Mesodermal cell (in vitro differentiated cells): Measurements from ENCODE around the gene ZC3HAV1.
"Not testable (repeated sequence)": the region's sequence is repeated elsewhere in the genome, so short reads cannot be mapped to it uniquely, and the experiment has no call there.

Source experiments
- H3K27ac ChIP-seq: 2 replicates; pipeline ENCODE4 v1.7.0; 2013; ENCODE audit warnings: mild to moderate bottlenecking, low read depth, low read length, moderate library complexity; ENCODE audit not compliant: severe bottlenecking
- H3K36me3 ChIP-seq: 2 replicates; pipeline ENCODE4 v1.7.1; 2013; ENCODE audit warnings: mild to moderate bottlenecking, low read length, moderate library complexity; ENCODE audit not compliant: control insufficient read depth, insufficient read depth
- H3K4me1 ChIP-seq: one replicate; pipeline ENCODE4 v1.7.1; 2013; ENCODE audit warnings: mild to moderate bottlenecking, low read length; ENCODE audit not compliant: insufficient read depth, control insufficient read depth, poor library complexity, severe bottlenecking
- H3K4me3 ChIP-seq: 2 replicates; pipeline ENCODE4 v1.7.0; 2013; ENCODE audit warnings: low read length, control low read depth, mild to moderate bottlenecking; ENCODE audit not compliant: insufficient read depth, poor library complexity, severe bottlenecking; ENCODE audit errors: extremely low read depth
- H3K9me3 ChIP-seq: 2 replicates; pipeline ENCODE4 v1.7.1; 2013; ENCODE audit warnings: mild to moderate bottlenecking, low read length, moderate library complexity; ENCODE audit not compliant: control insufficient read depth
- WGBS, 2 experiments: methylation state at CpG; one replicate each; pipeline ENCODE4 v1.1.5; 2013; ENCODE audit warnings: missing lambda C conversion rate in 2 of 2; ENCODE audit not compliant: insufficient coverage in 2 of 2; 5-methylcytosine and 5-hydroxymethylcytosine counted together

The ZC3HAV1 gene

GRCh38 chr7:139038691-139039090 lies 70.8 kb downstream of the ZC3HAV1 start:
- H3K4me1 ChIP-seq: peaks cover 7% of the 10 kb centered on the region
- no peak overlapping the region for H3K27ac ChIP-seq
- WGBS, 2 experiments: 94 to 100% methylated on average over 2 of the region's 2 CpGs
- no peak overlapping the region for H3K4me3 ChIP-seq
- H3K9me3 ChIP-seq: no peaks in the 10 kb centered on the region
- peaks cover 9% of the 10 kb centered on the region for H3K36me3 ChIP-seq

DNA sequence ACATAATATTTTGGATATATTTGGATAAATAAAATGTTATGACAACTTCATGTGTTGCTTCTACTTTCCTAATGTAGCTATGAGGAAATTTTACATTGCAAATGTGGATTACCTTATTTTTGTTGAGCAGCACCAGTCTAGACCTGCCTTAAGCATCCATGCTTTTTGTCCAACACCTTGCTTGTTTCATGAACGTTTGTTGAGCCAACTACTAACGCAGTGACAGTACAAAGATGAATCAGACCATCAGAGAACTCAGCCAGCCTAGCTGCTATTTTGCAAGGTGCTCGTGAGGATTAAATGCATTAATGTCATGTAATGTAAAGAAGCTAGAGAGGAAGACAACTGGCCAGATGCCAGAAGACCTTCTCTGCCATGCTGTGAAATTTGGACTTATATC lies 72.6 kb downstream of the ZC3HAV1 start:
- WGBS, 2 experiments: 93% methylated on average over 3 of the region's 3 CpGs
- Histone ChIP-seq H3K4me3 (no peak overlapping the region), H3K4me1 (peaks cover 7% of the 10 kb centered on the region), H3K36me3 (peaks cover 24% of the 10 kb centered on the region), H3K9me3 (no peaks in the 10 kb centered on the region), H3K27ac (no peak overlapping the region)

DNA sequence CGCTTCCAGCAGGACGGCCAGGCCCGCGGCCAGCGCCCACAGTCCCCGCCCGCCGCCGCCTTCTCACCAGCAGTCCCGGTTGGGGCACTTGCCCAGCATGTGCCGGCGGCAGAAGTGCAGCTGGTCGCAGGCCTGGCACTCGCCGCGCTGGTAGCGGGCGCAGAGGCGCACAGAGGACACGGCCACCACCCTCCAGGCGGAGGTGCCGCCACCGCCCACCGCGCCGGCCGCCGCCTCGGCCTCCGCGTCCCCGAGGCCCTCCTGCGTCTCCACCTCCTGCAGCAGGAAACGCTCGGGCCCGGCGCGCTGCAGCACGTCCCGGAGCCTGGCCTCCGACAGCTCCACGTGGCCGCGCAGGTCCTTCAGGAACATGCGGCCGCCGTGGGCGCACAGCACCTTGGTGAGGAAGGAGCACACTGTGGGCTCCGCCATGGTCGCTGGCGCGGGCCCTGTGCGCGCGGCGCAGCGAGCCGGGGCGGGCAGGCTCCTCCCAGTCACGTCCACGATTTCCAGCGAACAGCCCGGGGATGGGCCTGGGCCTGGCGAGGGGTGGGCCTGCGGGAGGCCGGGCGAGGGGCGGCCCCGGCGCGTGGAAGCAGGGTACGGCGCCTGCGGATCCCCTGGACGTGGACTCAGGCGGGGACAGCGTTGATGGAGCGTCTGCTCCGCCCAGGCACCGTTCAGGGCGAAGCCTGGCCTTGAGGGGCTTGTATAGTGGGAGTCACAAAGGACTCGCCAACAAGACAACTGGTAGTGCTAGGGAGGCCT lies 73.8 kb downstream of the ZC3HAV1 start, which contains the start of gene ZC3HAV1L:
ZC3HAV1L (minus strand) TSS at position 457 of the 768 bp plus-strand sequence; CDS start at position 432, 25 bp downstream.
- Histone ChIP-seq H3K4me3 (peak within 1 kb of the TSS; percentile 60), H3K36me3 (peaks cover 34% of the 10 kb centered on the region), H3K9me3 (no peaks in the 10 kb centered on the region), H3K27ac (peak within 1 kb of the TSS; percentile 16), H3K4me1 (peaks cover 7% of the 10 kb centered on the region)
- WGBS, 2 experiments: 13 to 14% methylated on average over 38 to 82 of the region's 82 CpGs

- 33% methylated on average over 35 to 39 of the region's 47 CpGs for WGBS, 2 experiments
- Histone ChIP-seq H3K4me1 (peaks cover 7% of the 10 kb centered on the region), H3K4me3 (peak overlapping the region; percentile 60), H3K27ac (no peak overlapping the region), H3K36me3 (peaks cover 37% of the 10 kb centered on the region), H3K9me3 (no peaks in the 10 kb centered on the region)
Observed at GRCh38 chr7:139034855-139035585, 74.5 kb downstream of the ZC3HAV1 start.

- no peak overlapping the region for H3K27ac ChIP-seq
- peaks cover 44% of the 10 kb centered on the region for H3K36me3 ChIP-seq
- H3K9me3 ChIP-seq: no peaks in the 10 kb centered on the region
- WGBS, 2 experiments: 94 to 98% methylated on average over 5 of the region's 5 CpGs
- H3K4me3 ChIP-seq: peak overlapping the region; percentile 60
- peaks cover 7% of the 10 kb centered on the region for H3K4me1 ChIP-seq
Observed at GRCh38 chr7:139034336-139034735, 75.2 kb downstream of the ZC3HAV1 start.

- Histone ChIP-seq H3K9me3 (no peaks in the 10 kb centered on the region), H3K4me3 (no peak overlapping the region), H3K36me3 (peaks cover 52% of the 10 kb centered on the region), H3K27ac (no peak overlapping the region), H3K4me1 (peaks cover 7% of the 10 kb centered on the region)
- WGBS, 2 experiments: 96 to 100% methylated on average over 3 to 5 of the region's 6 CpGs
Observed at GRCh38 chr7:139033346-139034114, 76.0 kb downstream of the ZC3HAV1 start.

- no peaks in the 10 kb centered on the region for H3K9me3 ChIP-seq
- no peak overlapping the region for H3K4me3 ChIP-seq
- H3K4me1 ChIP-seq: peaks cover 7% of the 10 kb centered on the region
- H3K27ac ChIP-seq: no peak overlapping the region
- peaks cover 60% of the 10 kb centered on the region for H3K36me3 ChIP-seq
- WGBS, 2 experiments: 100% methylated on average over 2 of the region's 4 CpGs; no CpG with 5 or more reads in 1 of the 2 experiments
Observed at GRCh38 chr7:139032473-139032872, 77.0 kb downstream of the ZC3HAV1 start.

DNA sequence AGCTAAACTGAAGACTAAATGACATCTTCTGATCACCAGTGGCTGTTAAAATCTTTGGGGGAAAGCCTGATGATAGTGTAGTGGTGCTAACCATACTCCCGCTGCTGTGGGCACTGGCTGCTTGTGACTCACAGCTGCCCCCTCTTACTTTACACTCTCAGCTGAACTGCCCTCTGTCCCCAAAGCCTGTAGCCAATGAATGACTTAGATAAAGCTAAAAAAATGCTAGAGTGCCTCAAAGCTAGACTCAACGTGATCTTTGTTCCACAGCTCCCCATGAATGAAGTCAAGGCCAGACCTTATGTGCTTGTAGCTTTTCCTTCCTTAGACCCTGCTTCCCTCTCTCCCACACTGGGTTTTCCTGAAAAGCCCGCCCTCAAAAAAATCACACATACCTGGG lies 80.2 kb downstream of the ZC3HAV1 start:
- H3K9me3 ChIP-seq: no peaks in the 10 kb centered on the region
- peaks cover 87% of the 10 kb centered on the region for H3K36me3 ChIP-seq
- H3K4me1 ChIP-seq: peaks cover under 1% of the 10 kb centered on the region
- no peak overlapping the region for H3K4me3 ChIP-seq
- no peak overlapping the region for H3K27ac ChIP-seq
- WGBS, 2 experiments: 86 to 90% methylated on average over 2 to 3 of the region's 3 CpGs

DNA sequence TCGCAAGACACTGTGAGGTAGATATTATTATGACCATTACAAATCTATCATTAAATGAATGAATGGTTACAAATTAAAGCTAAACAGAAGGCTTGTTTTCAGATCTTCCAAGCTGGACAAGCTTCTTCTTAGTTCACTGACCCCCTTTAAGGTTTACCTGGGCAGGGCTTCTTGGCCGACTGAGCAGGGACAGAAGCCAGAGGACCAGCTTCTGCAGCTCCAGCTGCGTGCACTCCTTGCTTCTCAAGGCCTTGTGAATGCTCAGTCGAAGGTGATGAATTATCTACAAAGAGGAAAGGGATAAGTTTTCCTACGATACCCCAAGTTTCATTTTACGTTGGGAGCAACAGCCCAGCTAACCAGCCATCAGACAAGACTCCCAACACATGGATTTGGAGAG lies 83.0 kb downstream of the ZC3HAV1 start:
- WGBS, 2 experiments: 96 to 100% methylated on average over 2 to 3 of the region's 6 CpGs
- Histone ChIP-seq H3K4me3 (no peak overlapping the region), H3K27ac (no peak overlapping the region), H3K9me3 (no peaks in the 10 kb centered on the region), H3K4me1 (no peaks in the 10 kb centered on the region), H3K36me3 (peaks cover 73% of the 10 kb centered on the region)

GRCh38 chr7:139025861-139026260 lies 83.7 kb downstream of the ZC3HAV1 start:
- H3K9me3 ChIP-seq, H3K27ac ChIP-seq, H3K4me1 ChIP-seq, H3K4me3 ChIP-seq: not testable (repeated sequence)
- 83 to 95% methylated on average over 1 to 3 of the region's 5 CpGs for WGBS, 2 experiments
- peaks cover 68% of the 10 kb centered on the region for H3K36me3 ChIP-seq
